ENCODE results near the gene POMZP3.
"Not testable (repeated sequence)": the region's sequence is repeated elsewhere in the genome, so short reads cannot be mapped to it uniquely, and the experiment has no call there.

The POMZP3 gene

DNA sequence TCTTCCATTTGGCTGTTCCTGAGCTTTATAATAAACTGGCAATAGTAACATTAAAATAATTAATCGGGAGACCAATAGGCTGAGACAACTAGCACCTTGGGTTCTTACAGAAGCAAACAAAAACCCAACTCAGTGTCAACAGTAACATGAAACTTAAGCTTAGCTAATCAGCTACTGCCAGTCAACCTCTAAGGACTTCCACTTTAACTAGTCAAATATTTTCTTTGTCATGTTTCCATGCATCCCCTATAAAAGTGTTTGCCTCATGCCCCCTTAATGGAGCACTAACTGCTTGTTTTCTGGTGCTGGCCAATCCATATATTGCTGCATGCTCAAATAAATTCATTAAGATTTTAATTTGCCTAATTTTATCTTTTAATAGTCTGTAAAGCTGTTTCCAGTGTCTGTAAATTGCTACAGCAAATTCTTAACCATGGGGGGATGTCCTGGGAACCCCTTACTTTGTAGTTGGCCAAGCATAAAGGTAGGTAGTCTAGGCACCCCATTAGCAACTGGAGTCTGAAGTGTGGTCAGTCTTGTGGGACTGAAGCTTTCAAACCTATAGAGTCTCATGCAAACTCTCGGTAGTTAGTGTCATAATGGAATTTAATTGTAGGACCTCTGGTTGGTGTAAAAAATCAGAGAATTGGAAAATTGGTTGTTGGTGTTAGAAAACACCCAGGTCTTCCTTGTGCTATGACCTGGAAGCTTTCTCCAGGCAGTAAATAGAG is 40.3 kb downstream of the POMZP3 start:
- not testable (repeated sequence) for DNase-seq

DNA sequence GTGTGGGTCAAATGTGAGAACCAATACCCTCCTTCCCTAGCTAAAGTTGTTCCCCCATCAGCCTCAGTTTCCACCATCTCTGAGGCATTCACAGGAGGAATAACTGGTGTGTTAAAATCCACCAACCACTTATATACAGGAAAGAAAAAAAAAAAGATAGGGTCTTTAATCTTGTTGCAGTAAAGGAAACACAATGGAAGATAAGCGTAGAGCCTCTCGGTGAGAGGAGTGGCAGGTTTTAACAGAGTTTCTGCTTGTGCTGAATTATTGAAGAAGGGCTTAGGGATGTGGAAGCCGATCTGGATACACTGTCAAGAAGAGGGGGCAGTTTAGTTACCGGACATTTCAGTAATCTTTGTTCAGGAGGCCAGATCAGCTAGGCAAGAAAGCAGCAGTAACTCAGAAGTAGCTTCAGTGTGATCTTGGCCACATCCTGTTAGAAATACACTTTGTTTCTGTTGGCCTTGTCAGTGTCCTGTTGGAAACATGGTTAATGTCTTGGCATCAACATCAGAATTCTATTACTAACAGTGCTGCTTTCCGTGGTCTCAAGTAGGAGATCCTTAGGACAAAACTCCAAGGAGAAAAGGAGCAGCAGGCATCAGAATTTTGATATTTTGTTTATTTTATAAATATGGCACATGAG is 43.3 kb downstream of the POMZP3 start:
- DNase-seq = peak; percentile 65

GRCh38 chr7:76582848-76583631 is 44.0 kb downstream of the POMZP3 start:
- peak; percentile 89 for DNase-seq

DNA sequence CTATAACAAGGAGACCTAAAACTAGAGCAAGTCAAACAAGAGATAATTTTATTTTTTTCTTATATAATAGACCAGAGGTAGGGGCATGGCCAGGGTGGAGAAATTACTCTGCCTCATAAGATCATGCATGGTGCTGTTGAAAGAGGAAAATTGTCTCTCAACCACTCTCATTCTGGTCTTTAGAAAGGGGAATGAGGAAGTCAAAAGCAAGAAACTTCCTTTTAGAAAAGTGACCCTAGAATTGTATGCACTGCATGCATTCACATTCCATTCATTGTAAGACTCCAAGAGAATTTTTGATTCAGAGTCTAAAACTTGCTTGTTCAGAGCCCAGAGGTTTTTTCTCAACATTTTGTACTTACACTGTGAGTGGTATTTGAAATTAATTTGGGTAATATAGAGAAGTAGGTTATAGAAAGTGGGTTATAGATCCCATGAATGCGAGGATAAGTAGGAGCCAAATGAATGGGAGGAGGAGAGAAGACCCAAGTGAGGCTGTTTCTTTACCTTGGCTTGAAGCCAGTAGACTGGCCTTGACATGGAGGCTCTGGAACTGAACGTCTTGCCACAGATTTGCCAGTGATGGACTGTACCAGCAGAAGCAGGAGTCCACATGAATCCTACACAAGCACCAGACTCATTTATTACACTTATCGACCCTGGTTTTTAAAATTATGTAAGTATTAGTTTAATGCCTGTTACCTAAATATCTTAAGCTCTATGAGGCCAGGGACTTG is 51.0 kb downstream of the POMZP3 start:
- DNase-seq = not testable (repeated sequence)

DNA sequence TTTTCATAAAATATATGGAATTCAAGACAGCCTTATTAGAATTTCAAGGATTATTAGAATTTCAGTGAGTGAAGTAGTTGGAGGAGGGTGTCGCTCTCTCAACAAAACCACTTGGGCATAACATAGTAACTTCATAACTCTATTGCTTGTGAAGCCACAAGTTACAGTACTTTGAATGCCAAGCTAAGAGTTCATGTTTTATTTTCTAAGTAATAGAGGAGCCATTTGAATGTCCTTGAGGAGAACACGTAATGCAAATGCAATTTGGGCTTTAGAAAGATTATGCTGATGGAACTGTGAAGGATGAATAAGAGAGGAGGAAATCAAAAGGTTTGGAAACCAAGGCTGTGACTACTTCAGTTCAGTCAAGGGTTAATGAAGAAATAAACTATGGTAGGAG is 51.6 kb downstream of the POMZP3 start:
- DNase-seq = not testable (repeated sequence)

GRCh38 chr7:76572296-76572695 is 54.8 kb downstream of the POMZP3 start:
- not testable (repeated sequence) for DNase-seq

DNA sequence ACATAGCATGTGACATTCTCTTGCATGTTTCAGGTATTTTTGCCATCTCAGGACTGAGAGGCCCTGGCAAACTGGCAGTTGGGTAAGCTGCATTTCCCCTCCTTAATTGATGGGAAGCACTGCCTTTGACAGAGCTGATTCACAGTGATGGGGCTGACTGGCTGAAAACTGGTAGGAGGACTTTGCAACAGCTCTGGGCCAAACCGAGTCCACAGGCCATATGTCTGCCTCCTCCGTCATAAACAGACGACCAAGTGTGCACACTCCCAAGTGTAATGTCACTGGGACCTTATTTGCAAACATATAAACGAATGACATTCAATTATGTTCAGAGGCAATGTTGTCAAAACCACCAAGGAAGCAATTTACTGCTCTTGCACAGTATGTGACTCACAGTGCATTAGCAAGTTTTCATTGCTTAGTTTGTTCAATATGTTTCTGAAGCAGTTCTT is 56.7 kb downstream of the POMZP3 start:
- peak; percentile 24 for DNase-seq

GRCh38 chr7:76568742-76569141 is 58.3 kb downstream of the POMZP3 start:
- DNase-seq = peak; percentile 59

- not testable (repeated sequence) for DNase-seq
Measured at GRCh38 chr7:76567753-76568152, 59.3 kb downstream of the POMZP3 start.

GRCh38 chr7:76567311-76567710 is 59.8 kb downstream of the POMZP3 start:
- not testable (repeated sequence) for DNase-seq

DNA sequence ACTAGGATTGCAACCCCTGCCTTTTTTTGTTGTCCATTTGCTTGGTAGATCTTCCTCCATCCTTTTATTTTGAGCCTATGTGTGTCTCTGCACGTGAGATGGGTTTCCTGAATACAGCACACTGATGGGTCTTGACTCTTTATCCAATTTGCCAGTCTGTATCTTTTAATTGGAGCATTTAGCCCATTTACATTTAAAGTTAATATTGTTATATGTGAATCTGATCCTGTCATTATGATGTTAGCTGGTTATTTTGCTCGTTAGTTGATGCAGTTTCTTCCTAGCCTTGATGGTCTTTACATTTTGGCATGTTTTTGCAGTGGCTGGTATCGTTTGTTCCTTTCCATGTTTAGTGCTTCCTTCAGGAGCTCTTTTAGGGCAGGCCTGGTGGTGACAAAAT is 62.1 kb downstream of the POMZP3 start:
- not testable (repeated sequence) for DNase-seq

GRCh38 chr7:76561342-76561741 is 65.7 kb downstream of the POMZP3 start:
- not testable (repeated sequence) for DNase-seq

DNA sequence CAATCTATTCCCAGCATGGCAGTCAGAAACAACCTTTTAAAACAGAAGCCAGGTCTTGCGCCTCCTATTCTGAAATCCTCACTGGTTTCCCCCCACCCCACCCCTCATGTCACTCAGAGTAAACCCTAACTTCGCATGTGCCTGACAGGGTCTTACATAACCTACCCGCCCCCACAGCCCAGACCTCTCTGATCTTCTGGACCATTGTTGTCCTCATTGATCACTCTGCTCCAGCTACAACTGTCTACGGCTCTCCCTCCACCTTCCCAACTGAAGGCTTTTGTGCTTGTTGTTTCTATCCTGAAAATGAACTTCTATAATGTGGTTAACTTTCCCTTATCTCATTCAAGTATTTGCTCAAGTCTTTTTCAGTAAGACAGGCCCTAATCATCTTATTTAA is 66.9 kb downstream of the POMZP3 start:
- DNase-seq = not testable (repeated sequence)

Measured in fibroblast of skin of abdomen (primary cell).